SK-N-MC (cell line): Measurements from ENCODE around the gene ACACA.

Experiments used
- EZH2 ChIP-seq: fragments of 200-600 bp; sonication (generic); IDR thresholded peaks from one replicate; pipeline ENCODE4 v1.6.1; 2017; ENCODE audit warnings: antibody characterized with exemption
- FOXP2 ChIP-seq: optimal IDR thresholded peaks from 2 replicates; pipeline ENCODE3; 2011; ENCODE audit warnings: mild to moderate bottlenecking, moderate library complexity; ENCODE audit not compliant: insufficient read depth; ENCODE audit errors: extremely low read length, control extremely low read depth
- POLR2AphosphoS5 ChIP-seq: IDR thresholded peaks from 2 replicates; pipeline ENCODE4 v1.6.1; 2012; ENCODE audit warnings: mild to moderate bottlenecking, low read depth, low read length, borderline replicate concordance

- no peak for TF ChIP-seq POLR2AphosphoS5
- no peak for TF ChIP-seq EZH2
- no peak for TF ChIP-seq FOXP2
These were observed 327.4 kb downstream of the ACACA start for GRCh38 chr17:37079065-37079708.
